ENCODE measurements around the gene SEPTIN3.

DNA sequence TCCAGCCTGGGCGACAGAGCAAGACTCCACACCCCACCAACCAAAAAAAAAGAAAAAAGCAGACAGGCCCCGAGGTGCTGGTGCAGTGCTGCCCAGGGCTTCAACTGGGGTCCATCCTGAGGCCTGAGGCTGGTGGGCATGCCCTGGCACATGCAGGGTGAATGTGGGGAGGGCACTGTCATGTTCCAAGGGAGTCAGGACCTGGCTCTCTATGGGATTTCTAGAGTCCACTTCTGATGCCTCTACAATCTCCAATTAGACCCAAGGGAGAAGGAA is 32.4 kb upstream of the SEPTIN3 start:
- TF ChIP-seq, protein P1, sequence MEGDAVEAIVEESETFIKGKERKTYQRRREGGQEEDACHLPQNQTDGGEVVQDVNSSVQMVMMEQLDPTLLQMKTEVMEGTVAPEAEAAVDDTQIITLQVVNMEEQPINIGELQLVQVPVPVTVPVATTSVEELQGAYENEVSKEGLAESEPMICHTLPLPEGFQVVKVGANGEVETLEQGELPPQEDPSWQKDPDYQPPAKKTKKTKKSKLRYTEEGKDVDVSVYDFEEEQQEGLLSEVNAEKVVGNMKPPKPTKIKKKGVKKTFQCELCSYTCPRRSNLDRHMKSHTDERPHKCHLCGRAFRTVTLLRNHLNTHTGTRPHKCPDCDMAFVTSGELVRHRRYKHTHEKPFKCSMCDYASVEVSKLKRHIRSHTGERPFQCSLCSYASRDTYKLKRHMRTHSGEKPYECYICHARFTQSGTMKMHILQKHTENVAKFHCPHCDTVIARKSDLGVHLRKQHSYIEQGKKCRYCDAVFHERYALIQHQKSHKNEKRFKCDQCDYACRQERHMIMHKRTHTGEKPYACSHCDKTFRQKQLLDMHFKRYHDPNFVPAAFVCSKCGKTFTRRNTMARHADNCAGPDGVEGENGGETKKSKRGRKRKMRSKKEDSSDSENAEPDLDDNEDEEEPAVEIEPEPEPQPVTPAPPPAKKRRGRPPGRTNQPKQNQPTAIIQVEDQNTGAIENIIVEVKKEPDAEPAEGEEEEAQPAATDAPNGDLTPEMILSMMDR (conservative IDR thresholded peaks at IDR 0.05), result no peak
- TF ChIP-seq EZH2 (IDR thresholded peaks at IDR 0.05; ENCODE audit: low read depth), result no peak
